COLO829 (cell line): ENCODE results near the gene EPB41L1.

Experiments used
- DNase-seq: peaks from one replicate; pipeline ENCODE4 v3.0.0; 2012; ENCODE audit warnings: low spot score

Gene EPB41L1

GRCh38 chr20:36193977-36194712 lies 39.6 kb downstream of the EPB41L1 start:
- no peak for DNase-seq

- DNase-seq, result no peak
These were observed 42.1 kb downstream of the EPB41L1 start for GRCh38 chr20:36196676-36197075.

GRCh38 chr20:36197271-36197670 lies 42.7 kb downstream of the EPB41L1 start:
- no peak for DNase-seq

GRCh38 chr20:36199345-36200257 lies 45.1 kb downstream of the EPB41L1 start:
- peak; percentile 88 for DNase-seq

GRCh38 chr20:36200451-36200850 lies 45.9 kb downstream of the EPB41L1 start:
- no peak for DNase-seq

GRCh38 chr20:36201198-36201597 lies 46.7 kb downstream of the EPB41L1 start:
- no peak for DNase-seq

GRCh38 chr20:36202891-36203338 lies 48.4 kb downstream of the EPB41L1 start:
- DNase-seq, result peak; percentile 87

GRCh38 chr20:36203861-36204260 lies 49.3 kb downstream of the EPB41L1 start:
- DNase-seq, result no peak

GRCh38 chr20:36205026-36205425 lies 50.5 kb downstream of the EPB41L1 start:
- DNase-seq, result no peak

- DNase-seq, result no peak
These were observed 51.5 kb downstream of the EPB41L1 start for GRCh38 chr20:36206068-36206467.

- DNase-seq, result no peak
These were observed 52.1 kb downstream of the EPB41L1 start for GRCh38 chr20:36206641-36207040.

- no peak for DNase-seq
These were observed 53.1 kb downstream of the EPB41L1 start for GRCh38 chr20:36207602-36208001.

- no peak for DNase-seq
These were observed 53.7 kb downstream of the EPB41L1 start for GRCh38 chr20:36208257-36208656.

GRCh38 chr20:36210436-36211021 lies 56.0 kb downstream of the EPB41L1 start:
- DNase-seq, result no peak

GRCh38 chr20:36213362-36213761 lies 58.8 kb downstream of the EPB41L1 start:
- DNase-seq, result no peak

GRCh38 chr20:36214684-36215256 lies 60.2 kb downstream of the EPB41L1 start:
- peak; percentile 31 for DNase-seq

- DNase-seq, result no peak
These were observed 61.2 kb downstream of the EPB41L1 start for GRCh38 chr20:36215778-36216177.

GRCh38 chr20:36216314-36217025 lies 61.9 kb downstream of the EPB41L1 start:
- DNase-seq, result no peak

- DNase-seq, result no peak
These were observed 62.7 kb downstream of the EPB41L1 start for GRCh38 chr20:36217226-36217625.

GRCh38 chr20:36218380-36219064 lies 64.0 kb downstream of the EPB41L1 start:
- DNase-seq, result no peak

GRCh38 chr20:36219671-36220220 lies 65.2 kb downstream of the EPB41L1 start:
- DNase-seq, result no peak
